CD8-positive, alpha-beta memory T cell (primary cell): ENCODE results near the gene ADGRA3. TPM values are rescaled to one million over a fixed set of nuclear protein-coding genes. Genes with fewer than 3 reads are reported as not detected.

ENCODE experiments used
- CTCF ChIA-PET: fragments of 350-600 bp; sonication (Branson Sonifier 250); formaldehyde crosslinking; loops from one replicate; lab custom pipeline; 2021; ENCODE audit warnings: antibody characterized with exemption; lab: Charles Lee
- POLR2A ChIA-PET: fragments of 350-600 bp; sonication (Branson Sonifier 250); formaldehyde crosslinking; loops from one replicate; lab custom pipeline; 2021; ENCODE audit warnings: antibody characterized with exemption; lab: Charles Lee
- DNase-seq, 5 donors: peaks; one replicate each; pipeline versions ENCODE4 v3.0.0 to v3.0.0-alpha.2; 2020 to 2022; ENCODE audit warnings: mixed read lengths in 1 of 5
- H3K27ac ChIP-seq: one replicate; pipeline ENCODE4 v1.7.0; 2013; ENCODE audit warnings: low read depth, mild to moderate bottlenecking, low read length, moderate library complexity
- H3K27me3 ChIP-seq: 2 replicates; pipeline ENCODE4 v1.7.0; 2013; ENCODE audit warnings: low read length, mild to moderate bottlenecking; ENCODE audit not compliant: insufficient read depth, poor library complexity, severe bottlenecking
- H3K36me3 ChIP-seq: 2 replicates; pipeline ENCODE4 v1.7.0; 2013; ENCODE audit warnings: mild to moderate bottlenecking, low read length, moderate library complexity; ENCODE audit not compliant: insufficient read depth
- H3K4me1 ChIP-seq: 2 replicates; pipeline ENCODE4 v1.7.0; 2013; ENCODE audit warnings: mild to moderate bottlenecking, low read length, moderate library complexity; ENCODE audit not compliant: insufficient read depth
- H3K4me3 ChIP-seq: 2 replicates; pipeline ENCODE4 v1.7.0; 2013; ENCODE audit warnings: mild to moderate bottlenecking, low read length
- H3K9me3 ChIP-seq: 2 replicates; pipeline ENCODE4 v1.7.0; 2013; ENCODE audit warnings: mild to moderate bottlenecking, low read length
- H3K27ac Mint-ChIP-seq, 8 donors: one replicate each; pipeline ENCODE4 v1.8.0; 2020 to 2021; ENCODE audit warnings: mixed read lengths in 8 of 8, mild to moderate bottlenecking in 6 of 8, inconsistent platforms in 3 of 8, moderate library complexity in 3 of 8
- H3K27me3 Mint-ChIP-seq, 2 donors: one replicate each; pipeline ENCODE4 v1.8.0; 2020 to 2021; ENCODE audit warnings: mixed read lengths in 2 of 2, mild to moderate bottlenecking in 1 of 2, moderate library complexity in 1 of 2
- H3K36me3 Mint-ChIP-seq, 3 donors: one replicate each; pipeline ENCODE4 v1.8.0; 2020 to 2021; ENCODE audit warnings: mixed read lengths in 3 of 3, inconsistent platforms in 1 of 3, mild to moderate bottlenecking in 1 of 3
- H3K4me1 Mint-ChIP-seq, 3 donors: one replicate each; pipeline ENCODE4 v1.8.0; 2020 to 2021; ENCODE audit warnings: mixed read lengths in 3 of 3, inconsistent platforms in 1 of 3, mild to moderate bottlenecking in 1 of 3
- H3K4me3 Mint-ChIP-seq, 7 donors: one replicate each; pipeline ENCODE4 v1.8.0; 2020 to 2021; ENCODE audit warnings: mixed read lengths in 7 of 7, mild to moderate bottlenecking in 6 of 7, moderate library complexity in 4 of 7, inconsistent platforms in 2 of 7
- H3K9me3 Mint-ChIP-seq, 5 donors: one replicate each; pipeline ENCODE4 v1.8.0; 2020 to 2022; ENCODE audit warnings: mixed read lengths in 5 of 5, mild to moderate bottlenecking in 3 of 5, moderate library complexity in 2 of 5, inconsistent platforms in 1 of 5
- polyA plus RNA-seq: library from polyadenylated mRNA; unstranded; fragments of 300-500 nt; fragmentation: Illumina TruSeq; gene quantifications from one replicate; pipeline ENCODE4 v1.2.3, GENCODE V29; 2021
- total RNA-seq, 2 experiments: library from RNA; stranded (reverse); gene quantifications; one replicate each; pipeline ENCODE4 v1.2.3, GENCODE V29; 2021

Gene ADGRA3
- total and polyA plus RNA-seq, 3 experiments from 2014 or later: 0.32 to 2.2 (median 2.1) TPM

GRCh38 chr4:22338796-22339195 lies 177.1 kb downstream of the ADGRA3 start:
- Histone ChIP-seq H3K9me3 (no peaks in the 10 kb centered on the region), H3K4me1 (no peaks in the 10 kb centered on the region), H3K4me3 (no peak overlapping the region), H3K27ac (no peak overlapping the region), H3K27me3 (no peaks in the 10 kb centered on the region), H3K36me3 (no peaks in the 10 kb centered on the region)
- Mint-ChIP-seq H3K36me3 (no peaks in the 10 kb centered on the region), H3K27me3 (no peaks in the 10 kb centered on the region), H3K27ac (no peak overlapping the region), H3K4me1 (no peaks in the 10 kb centered on the region), H3K9me3 (peaks cover 0 to 9% (median 2%) of the 10 kb centered on the region in 5 donors), H3K4me3 (no peak overlapping the region)
- ChIA-PET CTCF (no interaction called here), POLR2A (no interaction called here)
- no peak for DNase-seq

Other genes starting within 250 kb of the ADGRA3 start
- gene GBA3, start 176.9 kb upstream of the ADGRA3 start, total RNA-seq: not detected
- gene GBA3, start 176.9 kb upstream of the ADGRA3 start, polyA plus RNA-seq: not detected